CD4-positive, alpha-beta memory T cell (primary cell): ENCODE results near the gene ADAMTS19. TPM values are rescaled to one million over a fixed set of nuclear protein-coding genes. Genes with fewer than 3 reads are reported as not detected.

Experiments used
- CTCF ChIA-PET: fragments of 350-600 bp; sonication (Branson Sonifier 250); formaldehyde crosslinking; loops from one replicate; lab custom pipeline; 2021; ENCODE audit warnings: inconsistent platforms; ENCODE audit not compliant: partially characterized antibody; lab: Charles Lee
- POLR2A ChIA-PET: fragments of 350-600 bp; sonication (Branson Sonifier 250); formaldehyde crosslinking; loops from one replicate; lab custom pipeline; 2021; ENCODE audit not compliant: partially characterized antibody; lab: Charles Lee
- DNase-seq, 5 donors: peaks; one replicate each; pipeline versions ENCODE4 v3.0.0 to v3.0.0-alpha.2; 2020 to 2022; ENCODE audit warnings: mixed read lengths in 1 of 5
- H3K27ac ChIP-seq: one replicate; pipeline ENCODE4 v1.7.0; 2013; ENCODE audit warnings: low read depth, low read length
- H3K27me3 ChIP-seq: 2 replicates; pipeline ENCODE4 v1.7.0; 2013; ENCODE audit warnings: mild to moderate bottlenecking, low read length, moderate library complexity; ENCODE audit not compliant: insufficient read depth
- H3K36me3 ChIP-seq: 2 replicates; pipeline ENCODE4 v1.7.0; 2013; ENCODE audit warnings: mild to moderate bottlenecking, low read length, moderate library complexity; ENCODE audit not compliant: insufficient read depth
- H3K4me1 ChIP-seq: 2 replicates; pipeline ENCODE4 v1.7.0; 2013; ENCODE audit warnings: mild to moderate bottlenecking, low read length, moderate library complexity; ENCODE audit not compliant: insufficient read depth
- H3K4me3 ChIP-seq, 2 donors: one replicate each; pipeline ENCODE4 v1.7.0; 2013; ENCODE audit warnings: low read length in 2 of 2, mild to moderate bottlenecking in 1 of 2
- H3K9me3 ChIP-seq, 2 donors: one replicate each; pipeline ENCODE4 v1.7.0; 2013; ENCODE audit warnings: low read length in 2 of 2, control low read depth in 1 of 2; ENCODE audit not compliant: control insufficient read depth in 1 of 2
- H3K27ac Mint-ChIP-seq, 7 donors: one replicate each; pipeline ENCODE4 v1.8.0; 2020 to 2021; ENCODE audit warnings: mixed read lengths in 7 of 7, mild to moderate bottlenecking in 6 of 7, inconsistent platforms in 3 of 7, moderate library complexity in 3 of 7
- H3K27me3 Mint-ChIP-seq, 2 donors: one replicate each; pipeline ENCODE4 v1.8.0; 2020 to 2021; ENCODE audit warnings: mixed read lengths in 2 of 2
- H3K36me3 Mint-ChIP-seq, 2 donors: one replicate each; pipeline ENCODE4 v1.8.0; 2020 to 2021; ENCODE audit warnings: mixed read lengths in 2 of 2, inconsistent platforms in 1 of 2, mild to moderate bottlenecking in 1 of 2
- H3K4me1 Mint-ChIP-seq, 4 donors: one replicate each; pipeline ENCODE4 v1.8.0; 2020 to 2021; ENCODE audit warnings: mixed read lengths in 4 of 4, mild to moderate bottlenecking in 1 of 4
- H3K4me3 Mint-ChIP-seq, 8 donors: one replicate each; pipeline ENCODE4 v1.8.0; 2020 to 2021; ENCODE audit warnings: mixed read lengths in 8 of 8, mild to moderate bottlenecking in 7 of 8, moderate library complexity in 6 of 8, inconsistent platforms in 3 of 8
- H3K9me3 Mint-ChIP-seq, 8 donors: one replicate each; pipeline ENCODE4 v1.8.0; 2020 to 2021; ENCODE audit warnings: mixed read lengths in 8 of 8, mild to moderate bottlenecking in 5 of 8, inconsistent platforms in 3 of 8, moderate library complexity in 1 of 8
- intact Hi-C: fragments of 100-400 bp; cut with micrococcal nuclease; formaldehyde crosslinking; loops from one replicate; pipeline ENCODE4 v1.15.1; 2023
- polyA plus RNA-seq, 2 donors: library from polyadenylated mRNA; unstranded; fragments of 300-500 nt; fragmentation: Illumina TruSeq; gene quantifications; one replicate each; pipeline ENCODE4 v1.2.3, GENCODE V29; 2021
- total RNA-seq, 2 experiments: library from RNA; stranded (reverse); gene quantifications; one replicate each; pipeline ENCODE4 v1.2.3, GENCODE V29; 2021

Gene ADAMTS19
- total and polyA plus RNA-seq, 4 experiments from 2014 or later: not detected

- intact Hi-C loops: no loop called here
- no peaks in the 10 kb centered on the region for H3K36me3 Mint-ChIP-seq
- no peaks in the 10 kb centered on the region for H3K4me1 Mint-ChIP-seq
- Histone ChIP-seq H3K27ac (no peak overlapping the region), H3K27me3 (no peaks in the 10 kb centered on the region), H3K9me3 (no peaks in the 10 kb centered on the region), H3K36me3 (no peaks in the 10 kb centered on the region), H3K4me3 (no peak overlapping the region), H3K4me1 (no peaks in the 10 kb centered on the region)
- no peaks in the 10 kb centered on the region for H3K27me3 Mint-ChIP-seq
- peaks cover 0 to 5% (median 0%) of the 10 kb centered on the region in 8 donors for H3K9me3 Mint-ChIP-seq
- ChIA-PET POLR2A (no interaction called here), CTCF (interaction anchor here (1.9 kb wide), 1 partner anchor 12 kb away, joined by 5 read pairs; no protein-coding TSS in a partner anchor)
- H3K4me3 Mint-ChIP-seq: no peak overlapping the region
- DNase-seq: no peak
- no peak overlapping the region for H3K27ac Mint-ChIP-seq
Measured at GRCh38 chr5:129652349-129653056, 192.4 kb downstream of the ADAMTS19 start.

GRCh38 chr5:129653057-129653375 lies 192.9 kb downstream of the ADAMTS19 start:
- Histone ChIP-seq H3K36me3 (no peaks in the 10 kb centered on the region), H3K4me1 (no peaks in the 10 kb centered on the region), H3K27me3 (no peaks in the 10 kb centered on the region), H3K9me3 (no peaks in the 10 kb centered on the region), H3K4me3 (no peak overlapping the region), H3K27ac (no peak overlapping the region)
- no peak overlapping the region for H3K4me3 Mint-ChIP-seq
- no peaks in the 10 kb centered on the region for H3K36me3 Mint-ChIP-seq
- H3K27me3 Mint-ChIP-seq: no peaks in the 10 kb centered on the region
- H3K27ac Mint-ChIP-seq: no peak overlapping the region
- no peak for DNase-seq
- no peaks in the 10 kb centered on the region for H3K4me1 Mint-ChIP-seq
- CTCF ChIA-PET: interaction anchor here (1.9 kb wide), 1 partner anchor 12 kb away, joined by 5 read pairs; no protein-coding TSS in a partner anchor
- intact Hi-C loops: no loop called here
- POLR2A ChIA-PET: no interaction called here
- peaks cover 0 to 5% (median 0%) of the 10 kb centered on the region in 8 donors for H3K9me3 Mint-ChIP-seq

- H3K9me3 Mint-ChIP-seq: peaks cover 0 to 5% (median 0%) of the 10 kb centered on the region in 8 donors
- intact Hi-C loops: no loop called here
- CTCF ChIA-PET: interaction anchor here (1.9 kb wide), 1 partner anchor 11 kb away, joined by 5 read pairs; no protein-coding TSS in a partner anchor
- H3K36me3 ChIP-seq: no peaks in the 10 kb centered on the region
- H3K4me3 ChIP-seq: no peak overlapping the region
- H3K4me3 Mint-ChIP-seq: no peak overlapping the region
- no peaks in the 10 kb centered on the region for H3K4me1 ChIP-seq
- no peak overlapping the region for H3K27ac Mint-ChIP-seq
- no peak for DNase-seq
- H3K27me3 Mint-ChIP-seq: no peaks in the 10 kb centered on the region
- H3K36me3 Mint-ChIP-seq: no peaks in the 10 kb centered on the region
- no peaks in the 10 kb centered on the region for H3K27me3 ChIP-seq
- H3K4me1 Mint-ChIP-seq: no peaks in the 10 kb centered on the region
- POLR2A ChIA-PET: no interaction called here
- H3K9me3 ChIP-seq: no peaks in the 10 kb centered on the region
- no peak overlapping the region for H3K27ac ChIP-seq
Measured at GRCh38 chr5:129653442-129653841, 193.3 kb downstream of the ADAMTS19 start.

GRCh38 chr5:129656952-129657351 lies 196.9 kb downstream of the ADAMTS19 start:
- H3K9me3 Mint-ChIP-seq: no peaks in the 10 kb centered on the region
- H3K4me1 Mint-ChIP-seq: no peaks in the 10 kb centered on the region
- Histone ChIP-seq H3K27ac (no peak overlapping the region), H3K4me1 (no peaks in the 10 kb centered on the region), H3K4me3 (no peak overlapping the region), H3K36me3 (no peaks in the 10 kb centered on the region), H3K27me3 (no peaks in the 10 kb centered on the region), H3K9me3 (no peaks in the 10 kb centered on the region)
- no peak overlapping the region for H3K27ac Mint-ChIP-seq
- H3K4me3 Mint-ChIP-seq: no peak overlapping the region
- CTCF ChIA-PET: no interaction called here
- no peak for DNase-seq
- POLR2A ChIA-PET: no interaction called here
- H3K27me3 Mint-ChIP-seq: no peaks in the 10 kb centered on the region
- H3K36me3 Mint-ChIP-seq: no peaks in the 10 kb centered on the region
- intact Hi-C loops: no loop called here

- Mint-ChIP-seq H3K4me1 (no peaks in the 10 kb centered on the region), H3K9me3 (no peaks in the 10 kb centered on the region), H3K36me3 (no peaks in the 10 kb centered on the region), H3K27ac (no peak overlapping the region), H3K4me3 (no peak overlapping the region), H3K27me3 (no peaks in the 10 kb centered on the region)
- H3K4me3 ChIP-seq: no peak overlapping the region
- CTCF ChIA-PET: no interaction called here
- no peaks in the 10 kb centered on the region for H3K4me1 ChIP-seq
- POLR2A ChIA-PET: no interaction called here
- H3K27me3 ChIP-seq: no peaks in the 10 kb centered on the region
- H3K36me3 ChIP-seq: no peaks in the 10 kb centered on the region
- no peak overlapping the region for H3K27ac ChIP-seq
- intact Hi-C loops: no loop called here
- H3K9me3 ChIP-seq: no peaks in the 10 kb centered on the region
- no peak for DNase-seq
Measured at GRCh38 chr5:129658801-129659200, 198.7 kb downstream of the ADAMTS19 start.

- intact Hi-C loops: no loop called here
- Histone ChIP-seq H3K36me3 (no peaks in the 10 kb centered on the region), H3K27ac (no peak overlapping the region), H3K9me3 (no peaks in the 10 kb centered on the region), H3K4me1 (no peaks in the 10 kb centered on the region), H3K27me3 (no peaks in the 10 kb centered on the region), H3K4me3 (no peak overlapping the region)
- Mint-ChIP-seq H3K27me3 (no peaks in the 10 kb centered on the region), H3K4me1 (no peaks in the 10 kb centered on the region), H3K36me3 (no peaks in the 10 kb centered on the region), H3K4me3 (no peak overlapping the region), H3K9me3 (no peaks in the 10 kb centered on the region), H3K27ac (no peak overlapping the region)
- POLR2A ChIA-PET: no interaction called here
- DNase-seq: no peak
- CTCF ChIA-PET: interaction anchor here (0.6 kb wide), 1 partner anchor 361 kb away, joined by 3 read pairs; no protein-coding TSS in a partner anchor
Measured at GRCh38 chr5:129661366-129662035, 201.4 kb downstream of the ADAMTS19 start.

- no peak overlapping the region for H3K4me3 Mint-ChIP-seq
- no peaks in the 10 kb centered on the region for H3K27me3 ChIP-seq
- H3K4me3 ChIP-seq: no peak overlapping the region
- ChIA-PET POLR2A (no interaction called here), CTCF (interaction anchor here (0.6 to 1.9 kb wide), 5 partner anchors 11 to 104 kb away, joined by 3 to 5 read pairs (median 4); no protein-coding TSS in a partner anchor)
- no peaks in the 10 kb centered on the region for H3K4me1 ChIP-seq
- H3K9me3 ChIP-seq: no peaks in the 10 kb centered on the region
- peaks cover 0 to 6% (median 2%) of the 10 kb centered on the region in 8 donors for H3K9me3 Mint-ChIP-seq
- H3K27ac Mint-ChIP-seq: no peak overlapping the region
- peak in 3 of 5 donors; percentile 15 to 37 (median 19) for DNase-seq
- H3K36me3 Mint-ChIP-seq: no peaks in the 10 kb centered on the region
- intact Hi-C loops: loop anchor here (1.0 kb wide), 1 partner anchor 104 kb away; no protein-coding TSS in a partner anchor
- H3K27ac ChIP-seq: no peak overlapping the region
- no peaks in the 10 kb centered on the region for H3K27me3 Mint-ChIP-seq
- no peaks in the 10 kb centered on the region for H3K36me3 ChIP-seq
- H3K4me1 Mint-ChIP-seq: no peaks in the 10 kb centered on the region
Measured at GRCh38 chr5:129664336-129664937, 204.3 kb downstream of the ADAMTS19 start.
